HepG2 (cell line): ENCODE data around the gene MST1. TPM values are rescaled to one million over a fixed set of nuclear protein-coding genes. Genes with fewer than 3 reads are reported as not detected.

Experiments
- ATAC-seq: fragments of 200-7000 bp; cut with Tn5 transposase; 3 replicates; pipeline ENCODE4 v1.9.1; 2020; ENCODE audit warnings: mild to moderate bottlenecking, moderate library complexity
- BruUV-seq: library from RNA; stranded (reverse); fragments of 400-500 nt; replicated peaks from 2 replicates; lab custom pipeline; 2021; lab: Mats Ljungman, UMichigan
- CTCF ChIA-PET: fragments of 300-600 bp; formaldehyde crosslinking; extraction: SDS; loops from one replicate; lab custom pipeline; 2021; ENCODE audit warnings: low total read pairs, inconsistent platforms, low intra/inter-chr PET ratio; lab: Yijun Ruan, JAX
- POLR2A ChIA-PET: fragments of 350-600 bp; sonication (Branson Sonifier 250); formaldehyde crosslinking; loops from one replicate; lab custom pipeline; 2020; ENCODE audit warnings: antibody characterized with exemption, inconsistent platforms; lab: Yijun Ruan, JAX
- DNase-seq: peaks from one replicate; pipeline ENCODE4 v3.0.0-alpha.2; 2015; ENCODE audit warnings: low spot score
- FAIRE-seq: peaks from 3 replicates; lab custom pipeline; 2011; peaks lifted over from hg19 to GRCh38; lab: Jason Lieb, UNC
- H2AFZ ChIP-seq: one replicate; pipeline ENCODE4 v1.6.1; 2011; ENCODE audit warnings: low read length, inconsistent platforms
- H3K27ac ChIP-seq: fragments of 300-600 bp; 3 replicates; pipeline ENCODE4 v1.8.0; 2011; ENCODE audit warnings: mixed run types, mild to moderate bottlenecking, mixed read lengths, low read length, inconsistent platforms; ENCODE audit not compliant: insufficient read depth; ENCODE audit errors: extremely low read length
- H3K27me3 ChIP-seq, 2 experiments: fragments of 200-600 bp in 1 of 2; 2 replicates in 1 of 2; 3 replicates in 1 of 2; pipeline versions ENCODE4 v1.6.0 to v1.8.0; 2011; ENCODE audit warnings: low read length in 2 of 2, mild to moderate bottlenecking in 2 of 2, moderate library complexity in 2 of 2, inconsistent platforms in 1 of 2; ENCODE audit not compliant: insufficient read depth in 2 of 2, control insufficient read depth in 1 of 2
- H3K36me3 ChIP-seq, 2 experiments: fragments of 200-600 bp in 1 of 2; replicated peaks in 1 of 2; 2 replicates in 1 of 2; 3 replicates in 1 of 2; pipeline versions ENCODE4 v1.5.1 to v1.8.0; 2011; ENCODE audit warnings: low read length in 2 of 2, inconsistent platforms in 1 of 2; ENCODE audit not compliant: insufficient read depth in 2 of 2, control insufficient read depth in 1 of 2
- H3K4me1 ChIP-seq: 2 replicates; pipeline ENCODE4 v1.5.1; 2012; ENCODE audit warnings: low read length, inconsistent platforms; ENCODE audit not compliant: insufficient read depth
- H3K4me2 ChIP-seq: 2 replicates; pipeline ENCODE4 v1.6.0; 2011; ENCODE audit warnings: low read depth, low read length, inconsistent platforms
- H3K4me3 ChIP-seq, 3 experiments: fragments of 200-600 bp in 1 of 3; sonication (generic), shearing (Covaris generic) in 1 of 3; replicated peaks in 1 of 3; 2 replicates each; pipeline ENCODE4 v1.5.1; 2011 to 2016; ENCODE audit warnings: low read length in 3 of 3, inconsistent platforms in 2 of 3, low read depth in 2 of 3, mild to moderate bottlenecking in 2 of 3, control low read depth in 1 of 3, mixed read lengths in 1 of 3; ENCODE audit not compliant: insufficient read depth in 1 of 3
- H3K79me2 ChIP-seq: one replicate; pipeline ENCODE4 v1.6.1; 2011; ENCODE audit warnings: low read length, inconsistent platforms; ENCODE audit not compliant: insufficient read depth
- H3K9ac ChIP-seq: 2 replicates; pipeline ENCODE4 v1.6.0; 2011; ENCODE audit warnings: mild to moderate bottlenecking, low read depth, low read length, inconsistent platforms; ENCODE audit not compliant: insufficient read depth
- H3K9me3 ChIP-seq: 2 replicates; pipeline ENCODE4 v1.5.1; 2012; ENCODE audit warnings: mild to moderate bottlenecking, low read length
- H4K20me1 ChIP-seq: 2 replicates; pipeline ENCODE4 v1.6.0; 2011; ENCODE audit warnings: inconsistent platforms, mild to moderate bottlenecking, low read length, moderate library complexity; ENCODE audit not compliant: insufficient read depth
- DPF2 ChIP-seq: sonication (generic); formaldehyde crosslinking; IDR thresholded peaks from 2 replicates; pipeline ENCODE4 v1.4.0; 2020; ENCODE audit warnings: mild to moderate bottlenecking, low read depth, missing genetic modification reagents, borderline replicate concordance
- E2F5 ChIP-seq: sonication (generic); formaldehyde crosslinking; conservative IDR thresholded peaks from 2 replicates; pipeline ENCODE4 v1.4.0; 2020; ENCODE audit warnings: missing genetic modification reagents
- HCFC1 ChIP-seq: fragments of 150-350 bp; IDR thresholded peaks from 2 replicates; pipeline ENCODE4 v1.6.1; 2014; ENCODE audit warnings: low read depth, low read length
- KDM3A ChIP-seq: IDR thresholded peaks from 2 replicates; pipeline ENCODE4 v1.6.1; 2018; ENCODE audit warnings: low read depth, missing compliant biosample characterization
- MAF1 ChIP-seq: sonication (generic); formaldehyde crosslinking; IDR thresholded peaks from 2 replicates; pipeline ENCODE4 v1.5.0; 2020; ENCODE audit warnings: missing genetic modification reagents, borderline replicate concordance
- PLSCR1 ChIP-seq: sonication (generic); formaldehyde crosslinking; IDR thresholded peaks from 2 replicates; pipeline ENCODE4 v1.5.0; 2020; ENCODE audit warnings: missing genetic modification reagents, mild to moderate bottlenecking, borderline replicate concordance
- RERE ChIP-seq: IDR thresholded peaks from 2 replicates; pipeline ENCODE4 v1.6.1; 2016; ENCODE audit warnings: low read depth, missing genetic modification reagents, missing compliant biosample characterization
- ZNF260 ChIP-seq: sonication (generic); formaldehyde crosslinking; IDR thresholded peaks from 2 replicates; pipeline ENCODE4 v1.4.0; 2020; ENCODE audit warnings: missing genetic modification reagents, low read depth, mild to moderate bottlenecking, borderline replicate concordance
- ZNF34 ChIP-seq: sonication (generic); formaldehyde crosslinking; IDR thresholded peaks from 2 replicates; pipeline ENCODE4 v1.4.0; 2020; ENCODE audit warnings: mild to moderate bottlenecking, missing genetic modification reagents, borderline replicate concordance
- ZNF383 ChIP-seq: sonication (generic); formaldehyde crosslinking; IDR thresholded peaks from 2 replicates; pipeline ENCODE4 v1.4.0; 2020; ENCODE audit warnings: missing genetic modification reagents, mild to moderate bottlenecking, borderline replicate concordance
- ZNF660 ChIP-seq: sonication (generic); formaldehyde crosslinking; IDR thresholded peaks from 2 replicates; pipeline ENCODE4 v1.5.1; 2020; ENCODE audit warnings: mild to moderate bottlenecking, low read depth, missing genetic modification reagents, borderline replicate concordance
- ZNF672 ChIP-seq: sonication (generic); formaldehyde crosslinking; IDR thresholded peaks from 2 replicates; pipeline ENCODE4 v1.8.1; 2022; ENCODE audit warnings: missing genetic modification reagents
- ZNF782 ChIP-seq: sonication (generic); formaldehyde crosslinking; IDR thresholded peaks from 2 replicates; pipeline ENCODE4 v1.4.0; 2020; ENCODE audit warnings: missing genetic modification reagents, mild to moderate bottlenecking, borderline replicate concordance
- ZNF878 ChIP-seq: sonication (generic); formaldehyde crosslinking; IDR thresholded peaks from 2 replicates; pipeline ENCODE4 v1.8.1; 2023; ENCODE audit warnings: mild to moderate bottlenecking, missing genetic modification reagents, moderate library complexity
- WGBS: methylation state at CpG from one replicate; pipeline ENCODE4 v1.1.6; 2017; ENCODE audit warnings: low lambda C conversion rate; 5-methylcytosine and 5-hydroxymethylcytosine counted together
- in situ Hi-C: cut with HindIII; loops from 2 replicates; pipeline ENCODE4 v1.10.0; 2017; ENCODE audit warnings: low pct_unique_long_range_greater_than_20kb; ENCODE audit not compliant: extremely low pct_ligation_motif_present
- intact Hi-C: fragments of 100-400 bp; cut with micrococcal nuclease; formaldehyde crosslinking; loops from one replicate; pipeline ENCODE4 v1.10.0; 2022; ENCODE audit not compliant: unreplicated experiment
- polyA plus RNA-seq, 8 experiments: library from polyadenylated mRNA; depleted of rRNA in 3 of 8; stranded (reverse) in 7 of 8; unstranded in 1 of 8; fragments of >200 nt; fragmentation: Illumina TruSeq in 4 of 8; extraction: Trizol in 4 of 8; gene quantifications; 2 replicates each; pipeline versions ENCODE4 v1.2.1 to v1.2.3, GENCODE V29; 2011 to 2016; ENCODE audit warnings: low read depth in 4 of 8, missing spikeins in 1 of 8, mixed read lengths in 1 of 8; ENCODE audit not compliant: insufficient read depth in 1 of 8
- total RNA-seq, 5 experiments: library from RNA; depleted of rRNA; stranded (reverse); fragments of >200 nt; fragmentation: Illumina TruSeq; extraction: Trizol; gene quantifications; 2 replicates each; pipeline ENCODE4 v1.2.3, GENCODE V29; 2016; ENCODE audit warnings: low read depth in 1 of 5

Gene MST1
- total and polyA plus RNA-seq, 2 of the 13 experiments (the other 11 are each of a cell fraction or from before 2014, with no cell fraction given) = 189 to 452 TPM

DNA sequence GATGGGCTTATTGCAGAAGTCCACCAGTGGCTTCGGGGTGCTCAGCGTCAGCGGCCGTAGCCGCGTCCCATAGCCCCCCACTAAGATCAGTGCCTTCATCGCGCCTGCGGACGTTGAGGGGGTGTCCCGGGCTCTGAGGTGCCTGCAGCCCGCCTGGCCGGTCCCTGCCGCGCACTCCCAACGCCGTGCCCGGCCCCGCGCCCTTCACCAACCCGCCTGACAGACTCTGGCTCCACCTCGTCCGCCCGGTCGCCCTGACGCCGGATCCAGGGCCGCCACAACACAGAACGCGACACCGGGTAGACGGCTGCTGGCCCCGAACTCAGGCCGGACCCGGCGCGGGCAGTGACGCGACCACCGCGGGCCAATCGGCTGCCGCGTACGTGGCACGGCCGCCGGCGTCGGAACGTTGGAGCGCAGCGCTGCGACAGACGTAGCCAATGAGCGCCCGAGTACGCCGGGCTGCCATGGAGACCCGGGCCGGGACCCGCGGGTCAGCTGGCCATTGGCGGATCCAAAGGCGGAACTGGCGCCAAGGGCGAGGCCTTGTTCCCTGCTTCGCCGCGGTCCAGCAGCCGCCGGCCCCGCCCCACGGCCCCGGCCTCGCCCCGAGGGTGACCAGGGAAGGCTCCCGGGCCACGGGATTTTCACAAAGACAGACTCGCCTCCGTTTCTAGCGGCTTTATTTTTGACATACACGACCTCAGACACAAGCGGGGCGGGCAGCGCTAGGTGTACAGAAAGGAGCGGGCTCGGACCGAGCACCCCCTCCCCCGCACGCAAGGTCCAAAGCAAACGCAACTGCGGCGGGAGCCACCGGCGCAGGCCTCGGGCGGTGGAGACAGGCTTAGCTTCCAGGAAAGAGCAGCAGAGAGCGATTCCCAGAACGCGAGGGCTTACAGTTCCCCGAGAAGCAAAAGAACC is 34.6 kb upstream of the MST1 start, which contains the start of gene GMPPB:
Gene GMPPB, minus strand, starts transcription at position 324 of the 924 bp plus-strand sequence. Its CDS starts 225 bp downstream, at position 99.
- no peaks in the 10 kb centered on the region for H3K27me3 ChIP-seq
- DNase-seq (peak; percentile 93), FAIRE-seq (peak; percentile 61), ATAC-seq (peak; percentile 89)
- no peaks in the 10 kb centered on the region for H4K20me1 ChIP-seq
- no peaks in the 10 kb centered on the region for H3K9me3 ChIP-seq
- H3K9ac ChIP-seq = peak within 1 kb of the TSS; percentile 95
- ChIA-PET POLR2A (interaction anchor here (0.8 to 1.8 kb wide), 3 partner anchors 25 to 84 kb away, joined by 3 to 4 read pairs (median 3); partner anchors contain the start of gene INKA1), CTCF (no interaction called here)
- H3K79me2 ChIP-seq = peaks cover 13% of the 10 kb centered on the region
- H3K27ac ChIP-seq = peak within 1 kb of the TSS; percentile 87
- no peak within 1 kb of the TSS for H2AFZ ChIP-seq
- intact Hi-C loops = loop anchor here (2.0 kb wide), 1 partner anchor 47 kb away; no protein-coding TSS in a partner anchor
- peaks cover 21% of the 10 kb centered on the region for H3K4me1 ChIP-seq
- H3K36me3 ChIP-seq = peaks cover 19 to 40% of the 10 kb centered on the region in 2 experiments
- H3K4me3 ChIP-seq = peak within 1 kb of the TSS; percentile 80 to 100 (median 97); a peak in 5 of 6 replicates
- in situ Hi-C loops = no loop called here
- BruUV-seq = TSS peak; percentile 53
- peak within 1 kb of the TSS; percentile 88 for H3K4me2 ChIP-seq
- WGBS = 1% methylated on average over 28 of the region's 102 CpGs
- TF ChIP-seq ZNF672 (CRISPR knock-in tag) (no peak), KDM3A (no peak), ZNF660 (CRISPR knock-in tag) (no peak), ZNF260 (CRISPR knock-in tag) (no peak), ZNF878 (peak; percentile 71; the same call in 1 of the 2 replicates), ZNF782 (peak; percentile 78; the same call in 1 of the 2 replicates), MAF1 (CRISPR knock-in tag) (no peak), E2F5 (CRISPR knock-in tag) (no peak; the same call in none of the 2 replicates), ZNF34 (CRISPR knock-in tag) (no peak), ZNF383 (no peak; the same call in 1 of the 2 replicates), RERE (no peak), HCFC1 (no peak; the same call in 1 of the 2 replicates), PLSCR1 (CRISPR knock-in tag) (no peak), DPF2 (0 out of 2 replicates have a peak, but pooled peaks have one; percentile 29)
